Measurements from ENCODE around the gene ANKK1.

ANKK1 gene

GRCh38 chr11:113420808-113421207, 33.2 kb downstream of the ANKK1 start:
- no peak for DNase-seq (ENCODE audit: low read depth)
- no peak for TF ChIP-seq CTCF (IDR thresholded peaks at IDR 0.05; ENCODE audit: control insufficient read depth, insufficient read depth, low read depth, low read length, missing control alignments)
- no peak overlapping the region for H3K4me3 ChIP-seq (ENCODE audit: control insufficient read depth, low read depth, low read length)

- H3K4me3 ChIP-seq (ENCODE audit: control insufficient read depth, low read depth, low read length), result no peak overlapping the region
- DNase-seq (ENCODE audit: low read depth), result no peak
- no peak for TF ChIP-seq CTCF (IDR thresholded peaks at IDR 0.05; ENCODE audit: control insufficient read depth, insufficient read depth, low read depth, low read length, missing control alignments)
Measured at GRCh38 chr11:113426686-113427085, 39.1 kb downstream of the ANKK1 start.

GRCh38 chr11:113431746-113432145, 44.2 kb downstream of the ANKK1 start:
- DNase-seq (ENCODE audit: low read depth), result no peak
- no peak for TF ChIP-seq CTCF (IDR thresholded peaks at IDR 0.05; ENCODE audit: control insufficient read depth, insufficient read depth, low read depth, low read length, missing control alignments)
- no peak overlapping the region for H3K4me3 ChIP-seq (ENCODE audit: control insufficient read depth, low read depth, low read length)

- no peak for DNase-seq (ENCODE audit: low read depth)
- H3K4me3 ChIP-seq (ENCODE audit: control insufficient read depth, low read depth, low read length), result no peak overlapping the region
- no peak for TF ChIP-seq CTCF (IDR thresholded peaks at IDR 0.05; ENCODE audit: control insufficient read depth, insufficient read depth, low read depth, low read length, missing control alignments)
Measured at GRCh38 chr11:113435190-113435968, 47.8 kb downstream of the ANKK1 start.

GRCh38 chr11:113436672-113437252, 49.2 kb downstream of the ANKK1 start:
- no peak for DNase-seq (ENCODE audit: low read depth)
- no peak overlapping the region for H3K4me3 ChIP-seq (ENCODE audit: control insufficient read depth, low read depth, low read length)
- TF ChIP-seq CTCF (IDR thresholded peaks at IDR 0.05; ENCODE audit: control insufficient read depth, insufficient read depth, low read depth, low read length, missing control alignments), result no peak

GRCh38 chr11:113440816-113441215, 53.2 kb downstream of the ANKK1 start:
- no peak for DNase-seq (ENCODE audit: low read depth)
- TF ChIP-seq CTCF (IDR thresholded peaks at IDR 0.05; ENCODE audit: control insufficient read depth, insufficient read depth, low read depth, low read length, missing control alignments), result no peak
- no peak overlapping the region for H3K4me3 ChIP-seq (ENCODE audit: control insufficient read depth, low read depth, low read length)

Measured in AG09309 (cell line).